GM12878 (cell line): ENCODE data around the gene TMEM91. TPM values are rescaled to one million over a fixed set of nuclear protein-coding genes. Genes with fewer than 3 reads are reported as not detected.
A peak's percentile ranks its signal among the peaks of the same experiment; 100 is the strongest.

Experiments
- ATAC-seq: fragments of 200-7000 bp; cut with Tn5 transposase; 3 replicates; pipeline ENCODE4 v1.9.1; 2020; ENCODE audit warnings: mild to moderate bottlenecking, moderate library complexity
- BruUV-seq: library from RNA; stranded (reverse); fragments of 400-500 nt; replicated peaks from 2 replicates; lab custom pipeline; 2021; lab: Mats Ljungman, UMichigan
- CTCF ChIA-PET: fragments of 300-600 bp; sonication (Branson Sonifier 250); formaldehyde crosslinking; extraction: SDS; loops from one replicate; lab custom pipeline; 2021; ENCODE audit warnings: inconsistent platforms; lab: Yijun Ruan, JAX
- POLR2A ChIA-PET: fragments of 350-600 bp; formaldehyde crosslinking; extraction: SDS; loops from one replicate; lab custom pipeline; 2021; ENCODE audit warnings: inconsistent platforms; lab: Charles Lee
- RAD21 ChIA-PET: fragments of 300-600 bp; sonication (Branson Sonifier 250); formaldehyde crosslinking; loops from one replicate; lab custom pipeline; 2023; ENCODE audit warnings: antibody characterized with exemption; ENCODE audit not compliant: unreplicated experiment; lab: Charles Lee
- SMC1A ChIA-PET: fragments of 300-600 bp; sonication (Branson Sonifier 250); formaldehyde crosslinking; loops from one replicate; lab custom pipeline; 2023; ENCODE audit not compliant: unreplicated experiment, uncharacterized antibody; lab: Charles Lee
- DNase-seq: peaks from one replicate; pipeline ENCODE4 v3.0.0-alpha.2; 2011; ENCODE audit warnings: low read depth, low spot score
- FAIRE-seq: peaks from 3 replicates; lab custom pipeline; 2011; peaks lifted over from hg19 to GRCh38; lab: Jason Lieb, UNC
- H2AFZ ChIP-seq: 2 replicates; pipeline ENCODE4 v1.6.0; 2011; ENCODE audit warnings: low read depth, low read length, control low read depth; ENCODE audit not compliant: control insufficient read depth
- H3K27ac ChIP-seq: 2 replicates; pipeline ENCODE4 v1.5.1; 2011; ENCODE audit warnings: control low read depth; ENCODE audit not compliant: control insufficient read depth, insufficient read depth
- H3K27me3 ChIP-seq, 2 experiments: replicated peaks in 1 of 2; 2 replicates each; pipeline versions ENCODE4 v1.6.0 to v1.6.1; 2011; ENCODE audit warnings: low read length in 1 of 2; ENCODE audit not compliant: control insufficient read depth in 2 of 2, insufficient read depth in 2 of 2
- H3K36me3 ChIP-seq, 2 experiments: 2 replicates each; pipeline ENCODE4 v1.5.1; 2011; ENCODE audit warnings: low read length in 1 of 2; ENCODE audit not compliant: control insufficient read depth in 2 of 2, insufficient read depth in 2 of 2
- H3K4me1 ChIP-seq: 2 replicates; pipeline ENCODE4 v1.6.1; 2011; ENCODE audit warnings: mild to moderate bottlenecking, low read length, moderate library complexity, mixed read lengths; ENCODE audit not compliant: control insufficient read depth, insufficient read depth
- H3K4me2 ChIP-seq: 2 replicates; pipeline ENCODE4 v1.6.0; 2011; ENCODE audit warnings: control low read depth; ENCODE audit not compliant: control insufficient read depth, insufficient read depth
- H3K4me3 ChIP-seq: fragments of 200-600 bp; sonication (generic); 2 replicates; pipeline ENCODE4 v1.5.1; 2016
- H3K79me2 ChIP-seq: 2 replicates; pipeline ENCODE4 v1.6.0; 2011; ENCODE audit warnings: low read length; ENCODE audit not compliant: control insufficient read depth, insufficient read depth
- H3K9ac ChIP-seq: 2 replicates; pipeline ENCODE4 v1.8.0; 2011; ENCODE audit warnings: low read length, control low read depth, mixed read lengths; ENCODE audit not compliant: control insufficient read depth, insufficient read depth
- H3K9me3 ChIP-seq: replicated peaks from 3 replicates; pipeline ENCODE4 v1.5.1; 2011; ENCODE audit warnings: mild to moderate bottlenecking, low read length; ENCODE audit not compliant: control insufficient read depth, insufficient read depth
- H4K20me1 ChIP-seq: 2 replicates; pipeline ENCODE4 v1.6.0; 2011; ENCODE audit not compliant: control insufficient read depth, insufficient read depth
- CBX5 ChIP-seq: sonication (generic); IDR thresholded peaks from 2 replicates; pipeline ENCODE4 v1.6.1; 2016; ENCODE audit warnings: low read depth, moderate library complexity, mild to moderate bottlenecking, inconsistent platforms
- CUX1 ChIP-seq: IDR thresholded peaks from 2 replicates; pipeline ENCODE4 v1.6.1; 2012; ENCODE audit warnings: improper control_type of control experiment, low read depth, low read length; ENCODE audit not compliant: insufficient replicate concordance
- EED ChIP-seq: sonication (generic); IDR thresholded peaks from 2 replicates; pipeline ENCODE4 v1.6.1; 2016; ENCODE audit warnings: antibody characterized with exemption, low read depth
- FOS ChIP-seq: IDR thresholded peaks from 3 replicates; pipeline ENCODE4 v1.6.1; 2011; ENCODE audit warnings: borderline replicate concordance; ENCODE audit not compliant: insufficient read length; ENCODE audit errors: extremely low read depth
- KDM1A ChIP-seq: fragments of 200-600 bp; sonication (generic); IDR thresholded peaks from 2 replicates; pipeline ENCODE4 v1.6.1; 2016; ENCODE audit warnings: borderline replicate concordance
- PAX5 ChIP-seq: IDR thresholded peaks from 2 replicates; pipeline ENCODE4 v1.6.1; 2011; ENCODE audit warnings: low read depth, low read length, borderline replicate concordance
- POLR2AphosphoS5 ChIP-seq: IDR thresholded peaks from 2 replicates; pipeline ENCODE4 v1.6.1; 2011; ENCODE audit warnings: mild to moderate bottlenecking, low read length, inconsistent platforms
- RAD21 ChIP-seq: IDR thresholded peaks from 2 replicates; pipeline ENCODE4 v1.6.1; 2011; ENCODE audit warnings: mild to moderate bottlenecking, low read depth, low read length, moderate library complexity; ENCODE audit not compliant: insufficient read depth
- RB1 ChIP-seq: fragments of 450-650 bp; formaldehyde crosslinking; IDR thresholded peaks from 2 replicates; pipeline ENCODE4 v1.6.1; 2017; ENCODE audit warnings: mild to moderate bottlenecking, borderline replicate concordance
- RBBP5 ChIP-seq: fragments of 200-600 bp; sonication (generic); conservative IDR thresholded peaks from 2 replicates; pipeline ENCODE4 v1.6.1; 2016
- SKIL ChIP-seq: fragments of 450-650 bp; IDR thresholded peaks from 2 replicates; pipeline ENCODE4 v1.6.1; 2017; ENCODE audit warnings: mild to moderate bottlenecking, low read depth, inconsistent platforms; ENCODE audit not compliant: poor library complexity, severe bottlenecking
- SMAD5 ChIP-seq: IDR thresholded peaks from 2 replicates; pipeline ENCODE4 v1.6.1; 2016; ENCODE audit warnings: antibody characterized with exemption, low read depth
- SREBF1 ChIP-seq: IDR thresholded peaks from 2 replicates; pipeline ENCODE4 v1.6.1; 2012; ENCODE audit warnings: mild to moderate bottlenecking, low read length
- STAT1 ChIP-seq: fragments of 450-650 bp; conservative IDR thresholded peaks from 2 replicates; pipeline ENCODE4 v1.6.1; 2014; ENCODE audit warnings: antibody characterized with exemption, mild to moderate bottlenecking
- TARDBP ChIP-seq: IDR thresholded peaks from 2 replicates; pipeline ENCODE4 v1.6.1; 2016; ENCODE audit warnings: borderline replicate concordance
- ZNF384 ChIP-seq: IDR thresholded peaks from 2 replicates; pipeline ENCODE4 v1.6.1; 2012; ENCODE audit warnings: low read depth, mild to moderate bottlenecking, low read length, improper control_type of control experiment, borderline replicate concordance
- ZNF622 ChIP-seq: fragments of 450-650 bp; IDR thresholded peaks from 2 replicates; pipeline ENCODE4 v1.6.1; 2017; ENCODE audit warnings: mild to moderate bottlenecking, inconsistent platforms
- WGBS: methylation state at CpG from one replicate; pipeline ENCODE4 v1.1.6; 2016; ENCODE audit warnings: low lambda C conversion rate; ENCODE audit not compliant: insufficient replicate concordance, insufficient coverage; ENCODE audit errors: missing lambda C conversion rate; 5-methylcytosine and 5-hydroxymethylcytosine counted together
- in situ Hi-C: fragments of 300-500 bp; cut with MboI; formaldehyde crosslinking; loops from 9 replicates; pipeline ENCODE4 v1.14.3; 2018; ENCODE audit warnings: mixed read lengths
- intact Hi-C: fragments of 100-400 bp; cut with micrococcal nuclease; formaldehyde crosslinking; loops from one replicate; pipeline ENCODE4 v1.14.2; 2022; ENCODE audit not compliant: unreplicated experiment
- polyA plus RNA-seq, 11 experiments: library from polyadenylated mRNA; depleted of rRNA in 4 of 11; unstranded in 6 of 11; stranded (reverse) in 5 of 11; fragments of >200 nt; fragmentation: Nextera tagmentation in 4 of 11; fragmentation: Illumina TruSeq in 1 of 11; extraction: Ambion mirVana in 4 of 11; extraction: Trizol in 1 of 11; gene quantifications; 1 replicate in 1 of 11; 2 replicates in 10 of 11; pipeline versions ENCODE4 v1.2.1 to v1.2.3, GENCODE V29; 2011 to 2016; ENCODE audit warnings: inconsistent platforms in 2 of 11, missing spikeins in 2 of 11, low read depth in 1 of 11
- total RNA-seq, 4 experiments: library from RNA; depleted of rRNA in 3 of 4; stranded (reverse); fragments of >200 nt in 3 of 4; fragmentation: Illumina TruSeq in 1 of 4; extraction: Trizol in 1 of 4; gene quantifications; 2 replicates each; pipeline versions ENCODE4 v1.2.1 to v1.2.3, GENCODE V29; 2013 to 2021

Gene TMEM91
- total and polyA plus RNA-seq, 10 of the 15 experiments (the other 5 are each of a cell fraction or from before 2014, with no cell fraction given), result 1.5 to 5.5 (median 2.7) TPM

DNA sequence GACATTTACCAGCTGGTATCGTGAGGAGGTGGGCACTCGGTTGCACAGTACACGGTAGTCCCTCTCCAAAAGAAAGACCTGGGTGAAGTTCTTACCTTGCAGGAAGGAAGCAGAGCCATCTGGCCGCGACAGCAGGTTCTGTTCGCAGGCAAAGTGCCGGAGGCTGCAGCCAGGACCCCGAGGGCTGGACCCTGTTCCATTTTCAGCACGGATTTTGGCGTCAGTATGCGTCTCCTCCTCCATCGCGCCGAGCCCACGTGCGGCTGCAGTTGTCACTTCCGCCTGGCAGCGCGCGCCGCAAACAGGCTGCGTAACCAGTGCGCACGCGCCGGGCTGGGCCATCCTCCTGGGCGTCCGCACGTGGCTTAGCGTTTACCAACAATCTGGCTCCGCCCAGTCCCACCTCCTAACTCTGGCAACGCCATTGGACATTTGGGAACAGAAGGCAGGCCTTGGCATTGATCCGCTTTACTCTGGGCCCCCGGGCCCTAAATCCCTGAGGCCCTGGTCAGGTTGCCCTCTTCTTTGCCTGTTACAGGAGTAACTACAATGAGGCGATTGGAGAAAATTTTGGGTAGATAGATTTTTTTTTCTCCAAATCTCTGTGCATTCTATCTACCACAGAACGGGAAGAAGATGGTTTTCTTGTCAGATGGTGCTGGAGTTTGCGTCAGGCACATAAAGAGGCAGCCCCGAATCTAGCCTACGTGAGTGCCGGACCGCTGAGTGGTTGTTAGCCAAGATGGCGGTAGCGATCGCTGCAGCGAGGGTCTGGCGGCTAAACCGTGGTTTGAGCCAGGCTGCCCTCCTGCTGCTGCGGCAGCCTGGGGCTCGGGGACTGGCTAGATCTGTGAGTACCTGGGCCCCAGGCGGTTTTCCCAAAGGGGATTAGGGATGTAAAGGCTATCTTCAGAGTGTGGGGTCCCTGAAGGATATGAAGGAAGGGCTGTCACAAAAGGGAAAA, 21.0 kb downstream of the TMEM91 start, which contains the start of the genes BCKDHA and EXOSC5:
Gene BCKDHA (plus strand): TSS at position 733 of the 964 bp plus-strand sequence. CDS start 10 bp downstream, at position 743.
Gene EXOSC5 (minus strand): TSS at position 274 of the 964 bp plus-strand sequence. CDS start 31 bp downstream, at position 243.
- Histone ChIP-seq H3K79me2 (peaks cover 59% of the 10 kb centered on the region), H3K4me3 (peak within 1 kb of the TSS; percentile 80), H3K4me1 (peaks cover 21% of the 10 kb centered on the region), H3K4me2 (peak within 1 kb of the TSS; percentile 91), H4K20me1 (no peaks in the 10 kb centered on the region), H3K9me3 (no peaks in the 10 kb centered on the region), H3K27ac (peak within 1 kb of the TSS; percentile 99), H3K27me3 (no peaks in the 10 kb centered on the region), H3K9ac (peak within 1 kb of the TSS; percentile 99), H3K36me3 (peaks cover 0 to 7% of the 10 kb centered on the region in 2 experiments; a peak in 1 of 4 replicates), H2AFZ (peak within 1 kb of the TSS; percentile 91)
- ChIA-PET CTCF (no interaction called here), RAD21 (no interaction called here), POLR2A (interaction anchor here (1.3 kb wide), 1 partner anchor 42 kb away, joined by 3 read pairs; no protein-coding TSS in a partner anchor), SMC1A (no interaction called here)
- peak; percentile 91 for FAIRE-seq
- peak; percentile 94 for ATAC-seq
- 2% methylated on average over 50 of the region's 50 CpGs for WGBS
- intact Hi-C loops, result loop anchor here (1.0 to 5.0 kb wide), 3 partner anchors 33 to 135 kb away; partner anchors contain the start of genes B9D2 and HNRNPUL1
- no TSS peak for BruUV-seq
- in situ Hi-C loops, result no loop called here
- peak; percentile 99 for DNase-seq
- no peak for TF ChIP-seq CBX5
- peak; percentile 72 for TF ChIP-seq POLR2AphosphoS5
- TF ChIP-seq RB1, result peak; percentile 59; the same call in 1 of the 2 replicates
- TF ChIP-seq SKIL, result peak; percentile 93
- TF ChIP-seq ZNF384, result no peak
- no peak for TF ChIP-seq ZNF622
- no peak for TF ChIP-seq RBBP5
- TF ChIP-seq STAT1, result peak; percentile 90; the same call in 1 of the 2 replicates
- TF ChIP-seq RAD21, result no peak
- no peak for TF ChIP-seq TARDBP
- TF ChIP-seq FOS, result no peak
- no peak for TF ChIP-seq PAX5
- no peak for TF ChIP-seq KDM1A
- no peak for TF ChIP-seq EED
- no peak for TF ChIP-seq CUX1
- TF ChIP-seq SMAD5, result peak; percentile 45; the same call in 1 of the 2 replicates
- no peak for TF ChIP-seq SREBF1
